ENCODE results near the gene JARID2.

Gene JARID2

DNA sequence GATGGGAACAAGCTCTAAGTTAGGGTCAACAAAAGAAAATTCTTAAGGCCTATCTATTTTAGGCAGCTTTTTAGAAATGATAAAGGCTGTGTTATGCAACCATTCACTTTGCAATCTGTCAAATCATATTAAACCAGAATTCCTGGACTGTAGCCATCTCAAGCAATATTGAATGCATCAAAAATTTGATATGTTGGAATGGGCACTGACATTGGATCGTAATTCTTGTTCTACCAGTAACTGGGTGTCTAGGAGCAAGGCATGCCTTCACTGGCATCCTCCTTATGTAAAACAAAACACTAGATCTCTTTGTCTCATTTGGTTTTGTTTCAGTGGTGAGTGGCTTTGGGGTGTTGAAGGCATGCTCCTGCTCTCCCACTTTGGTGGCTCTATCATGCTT lies 145.6 kb downstream of the JARID2 start:
- DNase-seq (ENCODE audit: low read depth in 3 of 3, low spot score in 1 of 3): no peak

DNA sequence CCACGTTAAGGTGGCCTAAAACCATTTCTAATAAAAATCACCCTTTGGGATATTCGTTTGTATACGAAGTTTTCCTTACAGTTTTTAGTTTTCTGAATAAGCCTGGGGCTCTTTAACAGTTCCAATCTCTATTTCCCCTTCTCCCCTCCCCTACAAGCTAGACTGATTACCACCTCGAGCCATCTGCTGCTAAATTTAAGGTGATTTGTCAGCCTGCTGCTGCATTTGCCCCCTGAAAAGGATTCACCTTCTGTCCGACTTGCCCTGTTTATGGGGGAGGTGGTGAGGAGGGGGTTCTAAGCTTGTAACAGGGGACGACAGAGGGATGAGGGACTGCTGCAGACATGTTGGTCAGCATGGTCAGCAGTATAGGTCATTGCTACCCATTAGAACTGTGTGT lies 146.3 kb downstream of the JARID2 start:
- DNase-seq (ENCODE audit: low read depth in 3 of 3, low spot score in 1 of 3): no peak

DNA sequence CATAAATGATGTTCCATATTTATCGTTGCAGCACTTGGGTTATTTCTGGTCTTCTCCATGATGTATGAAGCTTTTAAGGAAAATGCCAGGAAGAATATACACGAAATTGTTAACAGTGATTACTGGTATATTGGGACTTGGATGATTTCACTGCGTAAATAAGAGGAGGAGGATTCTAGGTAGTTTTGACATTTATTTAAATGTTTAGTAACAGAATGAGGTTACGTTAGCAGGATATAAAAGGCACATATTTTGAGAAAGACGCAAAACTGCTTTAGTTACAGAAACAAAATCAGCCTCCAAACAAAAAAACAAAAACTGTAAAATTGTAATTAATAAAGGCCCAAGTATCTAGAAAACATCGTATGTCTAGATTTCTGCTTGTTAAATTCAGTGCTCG lies 147.7 kb downstream of the JARID2 start:
- DNase-seq (ENCODE audit: low read depth in 3 of 3, low spot score in 1 of 3): no peak

DNA sequence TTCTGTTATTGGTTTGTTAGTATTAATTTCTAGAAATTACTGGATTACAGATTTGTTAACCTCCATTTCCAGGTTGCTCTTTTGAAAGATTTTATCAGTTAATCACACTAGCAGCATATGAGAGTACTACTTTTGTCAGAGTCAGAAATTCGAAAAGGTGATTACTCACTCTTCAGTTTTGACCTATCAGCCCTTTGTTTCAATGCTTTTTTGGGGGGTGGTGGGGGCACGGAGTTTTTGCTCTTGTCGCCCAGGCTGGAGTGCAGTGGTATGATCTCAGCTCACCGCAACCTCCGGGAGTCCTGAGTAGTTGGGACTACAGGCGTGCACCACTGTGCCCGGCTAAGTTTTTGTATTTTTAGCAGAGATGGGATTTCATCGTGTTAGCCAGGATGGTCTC lies 149.2 kb downstream of the JARID2 start:
- no peak for DNase-seq (ENCODE audit: low read depth in 3 of 3, low spot score in 1 of 3)

DNA sequence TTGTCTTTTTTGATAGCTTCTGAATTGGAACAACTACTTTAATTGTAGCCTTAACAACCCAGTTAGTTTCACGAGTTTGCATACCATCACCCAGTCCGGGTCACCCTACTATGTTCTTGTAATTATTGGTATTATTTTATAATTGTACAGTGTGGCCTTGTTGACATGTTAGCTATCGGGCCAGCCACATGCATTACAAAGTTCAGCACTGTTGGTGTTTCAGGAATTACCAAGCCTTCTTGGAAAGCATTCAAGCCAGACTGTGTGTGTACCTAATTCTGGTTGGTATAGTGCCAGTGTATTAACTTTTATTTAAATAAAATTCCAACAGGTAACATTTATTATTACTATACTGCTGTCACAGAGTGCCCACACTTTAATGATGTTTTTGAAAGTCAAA lies 150.9 kb downstream of the JARID2 start:
- DNase-seq (ENCODE audit: low read depth in 3 of 3, low spot score in 1 of 3): no peak

DNA sequence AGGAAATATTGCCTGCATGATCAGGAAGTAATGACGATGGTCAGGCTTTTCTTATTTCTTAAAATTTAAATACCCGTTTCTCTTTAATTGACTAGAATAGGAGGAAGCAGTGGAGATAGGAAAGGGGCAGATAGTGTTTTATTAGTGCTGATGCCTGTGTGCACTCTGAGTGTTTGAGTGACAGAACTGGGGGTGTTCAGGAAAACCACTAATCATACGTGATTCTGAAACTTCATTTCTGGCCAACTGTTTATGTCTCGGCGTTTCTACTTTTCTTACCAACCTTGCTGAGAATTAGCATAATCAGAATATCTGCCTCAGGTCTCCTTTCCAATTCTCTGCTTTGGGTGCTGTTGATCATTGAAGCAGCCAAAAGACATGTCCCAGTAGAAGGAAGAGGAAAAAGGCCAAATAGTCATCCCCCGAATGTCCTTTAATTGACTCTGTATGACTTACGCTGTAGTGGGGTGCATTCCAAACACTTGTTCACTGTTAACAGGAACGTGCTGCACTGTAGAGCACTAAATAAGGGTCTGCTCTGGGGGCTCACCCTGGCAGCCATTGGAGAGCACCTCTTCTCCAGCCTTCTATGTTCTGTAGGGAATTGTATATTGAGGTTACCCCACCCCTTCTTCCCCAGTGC lies 152.9 kb downstream of the JARID2 start:
- no peak for DNase-seq (ENCODE audit: low read depth in 3 of 3, low spot score in 1 of 3)

DNA sequence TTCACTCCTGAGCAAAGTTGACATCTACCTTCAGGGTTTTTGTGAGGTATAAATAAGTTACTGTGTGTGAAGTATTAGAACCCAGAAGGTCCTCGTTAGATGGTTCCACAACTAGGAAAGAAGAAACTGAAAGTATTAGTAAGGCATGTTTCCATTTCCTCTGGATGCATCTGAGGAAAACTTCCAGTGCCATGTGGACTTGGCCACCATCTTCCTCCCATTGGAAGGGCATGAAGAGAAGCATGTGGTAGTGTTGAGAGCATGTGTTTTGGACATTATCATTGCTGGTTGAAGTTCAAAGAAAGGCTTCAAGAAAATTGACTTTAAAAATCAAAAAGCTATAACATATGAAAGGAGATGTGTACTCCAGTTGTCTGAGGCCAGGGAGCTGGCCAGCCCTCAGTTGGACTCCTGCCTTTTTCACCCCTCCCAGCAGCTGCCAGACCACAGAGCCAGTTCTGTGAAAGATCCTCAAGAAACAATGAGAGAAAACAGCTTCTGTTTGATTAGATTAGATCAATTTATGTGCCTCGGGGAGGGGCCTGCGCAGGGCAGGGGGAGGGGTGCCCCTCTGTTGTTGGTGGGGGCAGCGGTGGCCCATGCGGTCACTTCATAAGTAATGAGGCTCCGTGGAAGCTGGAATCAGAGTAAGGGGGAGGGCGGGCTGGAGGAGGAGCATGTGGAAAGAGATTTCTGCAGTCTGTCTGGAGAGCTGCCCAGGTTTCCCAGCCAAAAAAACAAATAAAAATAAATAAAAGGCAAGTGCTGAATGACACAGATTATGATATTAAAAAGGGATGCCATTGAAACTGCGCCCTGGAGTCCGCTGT lies 154.0 kb downstream of the JARID2 start:
- DNase-seq (ENCODE audit: low read depth in 3 of 3, low spot score in 1 of 3): no peak

DNA sequence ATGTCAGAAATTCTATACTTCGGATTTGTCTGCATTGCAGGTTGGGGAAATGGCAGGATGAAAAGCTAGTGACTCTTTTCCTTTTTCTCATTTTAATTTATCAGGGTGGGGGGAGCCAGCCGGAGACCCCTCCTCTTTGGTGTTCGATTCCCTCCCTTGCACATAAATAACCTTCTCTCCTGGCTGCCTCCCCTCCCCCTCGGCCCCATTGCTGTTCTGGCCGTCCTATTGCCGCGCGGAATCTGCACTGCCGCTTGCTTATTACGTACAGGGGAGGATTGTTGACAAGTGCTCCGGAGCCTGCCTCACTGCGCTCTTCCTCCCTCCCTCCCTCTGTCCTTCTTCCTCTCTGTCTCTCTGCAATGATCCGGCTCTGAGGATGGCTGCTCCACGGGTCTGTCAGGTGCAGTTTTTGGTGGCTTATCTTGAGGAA lies 154.7 kb downstream of the JARID2 start:
- DNase-seq (ENCODE audit: low read depth in 3 of 3, low spot score in 1 of 3): no peak

DNA sequence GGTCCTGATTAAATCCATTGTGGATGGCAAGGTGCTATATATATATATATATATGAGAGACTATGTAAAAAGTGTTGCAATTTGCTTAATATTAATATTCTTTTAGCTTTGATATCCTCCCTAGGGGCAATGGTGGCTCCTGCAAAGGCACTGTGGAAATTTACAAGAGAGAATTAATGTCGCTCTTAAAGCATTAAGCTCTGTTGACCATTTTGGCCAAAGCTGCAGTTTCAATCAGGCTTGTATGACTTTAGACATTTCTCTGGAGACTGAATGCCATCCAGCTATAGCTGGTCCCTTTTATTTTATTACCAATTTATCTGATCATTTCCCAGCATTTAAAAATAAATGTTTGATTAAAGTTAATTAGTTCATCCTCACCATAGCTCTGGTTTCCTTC lies 155.3 kb downstream of the JARID2 start:
- no peak for DNase-seq (ENCODE audit: low read depth in 3 of 3, low spot score in 1 of 3)

DNA sequence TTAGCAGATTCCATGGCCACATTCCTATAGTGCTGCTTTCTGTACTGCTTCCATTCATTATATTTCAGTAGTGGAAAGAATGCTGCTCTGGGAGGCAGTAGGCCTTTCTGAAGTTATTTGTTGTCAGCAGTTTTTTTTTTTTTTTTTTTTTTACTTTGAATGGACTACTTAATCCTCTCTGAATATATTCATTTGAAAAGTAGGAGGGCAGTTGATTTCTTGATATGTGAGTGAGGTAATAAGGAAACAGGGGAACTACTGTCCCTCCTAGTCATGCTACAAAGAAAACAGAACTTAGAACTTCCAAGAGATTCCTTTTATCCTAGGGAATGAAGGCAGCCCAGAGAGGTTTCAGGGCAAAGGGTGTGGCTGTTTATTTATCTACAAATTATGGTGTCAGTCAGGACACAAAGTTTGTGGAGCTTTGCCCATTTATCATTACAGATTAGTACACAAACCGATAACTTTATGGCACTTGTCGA lies 155.9 kb downstream of the JARID2 start:
- DNase-seq (ENCODE audit: low read depth in 3 of 3, low spot score in 1 of 3): no peak

DNA sequence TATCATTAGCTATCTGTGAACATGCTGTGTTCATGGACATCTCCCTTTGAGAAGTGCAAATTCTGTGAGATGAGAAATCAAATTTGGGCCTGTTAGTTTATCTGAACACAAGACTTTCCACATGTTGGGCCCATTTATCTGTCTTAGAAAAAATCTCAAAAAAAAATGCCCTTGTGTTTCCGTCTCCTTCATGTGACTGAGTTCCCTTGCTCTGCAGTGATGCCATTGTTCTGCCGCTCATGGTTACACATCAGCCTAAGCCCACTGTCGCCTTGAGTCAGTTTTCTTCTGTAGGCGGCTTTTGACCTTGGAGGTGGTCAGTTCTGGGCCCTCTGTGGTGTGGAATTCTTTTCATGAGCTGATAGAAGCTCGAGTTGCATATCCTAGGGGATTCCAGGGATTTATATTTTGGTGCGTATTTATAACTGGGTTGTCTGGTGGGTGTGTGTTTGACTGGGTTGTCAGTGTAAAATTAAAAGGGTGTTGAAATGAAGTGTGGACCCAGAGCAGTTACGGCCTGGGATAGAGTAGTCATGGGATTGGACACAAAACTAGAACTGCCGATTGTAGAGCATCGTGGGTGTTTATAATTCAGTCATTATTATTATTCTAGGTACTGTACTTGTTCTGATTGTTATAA lies 156.7 kb downstream of the JARID2 start:
- DNase-seq (ENCODE audit: low read depth in 3 of 3, low spot score in 1 of 3): no peak

DNA sequence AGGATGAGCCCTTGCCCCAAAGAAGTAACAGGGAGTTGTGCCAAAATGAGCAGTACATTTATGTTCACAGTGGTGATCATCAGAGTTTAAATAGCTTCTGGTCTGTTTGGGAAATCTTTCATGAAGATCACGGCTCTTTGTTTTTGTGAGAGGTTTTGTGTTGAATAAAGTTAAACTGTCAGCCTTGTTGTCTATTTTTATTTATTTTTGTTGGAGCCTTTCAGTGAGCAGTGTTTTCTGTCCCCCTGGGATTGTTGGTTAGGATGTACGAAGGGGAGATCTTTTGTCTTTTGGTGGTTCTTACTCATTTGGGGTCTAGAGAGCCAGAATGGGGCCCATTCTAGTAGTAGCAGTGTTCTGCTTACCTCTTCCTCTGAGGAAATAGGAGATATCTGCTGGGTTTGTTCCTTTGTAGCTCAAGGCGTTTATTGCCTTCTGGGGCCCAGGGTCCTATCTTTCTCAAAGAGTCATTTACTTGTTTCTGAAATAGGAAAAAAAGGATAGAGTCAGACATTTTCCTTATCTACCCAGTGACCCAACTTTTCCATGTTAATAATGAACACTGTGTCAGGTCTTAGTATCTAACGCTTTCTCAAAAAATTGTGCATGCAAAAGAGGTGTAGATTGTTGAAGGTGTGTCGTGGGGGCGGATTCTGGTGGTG lies 157.4 kb downstream of the JARID2 start:
- no peak for DNase-seq (ENCODE audit: low read depth in 3 of 3, low spot score in 1 of 3)

DNA sequence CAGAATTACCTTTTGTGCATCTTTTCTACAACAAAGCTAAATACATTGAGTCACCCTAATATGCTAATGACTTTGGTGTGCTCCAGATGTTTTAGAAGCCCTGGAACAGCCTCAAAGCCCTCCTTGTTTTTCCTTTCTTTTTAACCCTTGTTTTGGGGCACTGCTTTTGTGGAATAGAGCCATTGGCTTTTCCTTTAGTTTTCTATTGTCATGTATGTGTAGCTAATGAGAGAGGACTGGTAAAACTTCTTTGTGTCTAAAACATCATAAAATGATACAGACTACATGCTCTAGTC lies 158.8 kb downstream of the JARID2 start:
- DNase-seq (ENCODE audit: low read depth in 3 of 3, low spot score in 1 of 3): no peak

DNA sequence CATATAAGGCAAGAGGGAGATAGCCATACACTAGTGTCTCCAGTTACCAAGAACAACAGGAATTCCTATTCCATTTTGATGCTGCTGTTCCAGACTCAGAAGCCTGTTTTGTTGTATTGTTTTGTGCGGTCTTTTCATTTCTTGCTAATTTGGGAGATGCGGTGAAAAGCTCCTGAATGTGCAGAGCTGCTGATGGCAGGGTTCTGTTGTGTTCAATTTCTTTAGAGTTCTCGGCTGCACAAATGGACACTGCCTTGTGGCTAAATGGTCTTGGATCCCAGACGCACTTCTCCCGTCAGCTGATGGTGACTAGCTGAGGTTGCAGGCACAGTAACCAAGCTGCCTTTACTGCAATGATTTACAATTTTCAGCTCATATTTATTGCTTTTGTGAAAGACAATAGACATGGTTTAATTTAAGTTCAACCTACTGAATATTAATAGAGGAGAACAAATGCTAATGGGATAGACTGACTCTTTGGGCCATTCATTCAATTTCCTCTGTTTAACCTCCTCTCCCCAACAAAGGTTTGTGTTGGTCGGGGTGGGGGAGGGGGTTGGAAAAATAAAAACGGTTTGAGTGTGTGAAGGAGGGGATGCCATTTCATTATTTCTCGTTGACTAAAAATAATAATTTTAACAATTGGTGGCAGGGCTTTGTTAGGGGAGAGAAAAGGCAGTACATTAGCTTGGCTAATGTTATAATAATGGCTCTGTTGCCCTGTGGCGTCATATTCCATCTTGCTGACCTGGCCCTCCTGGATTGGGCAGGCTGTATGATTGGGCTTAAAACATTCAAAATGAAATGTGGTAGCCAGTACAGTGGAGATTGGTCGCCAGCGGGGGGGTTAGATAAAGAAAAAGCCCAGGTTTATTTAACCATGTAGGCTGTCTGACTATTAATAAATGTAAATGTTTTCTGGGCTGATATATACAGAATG lies 159.5 kb downstream of the JARID2 start:
- no peak for DNase-seq (ENCODE audit: low read depth in 3 of 3, low spot score in 1 of 3)

DNA sequence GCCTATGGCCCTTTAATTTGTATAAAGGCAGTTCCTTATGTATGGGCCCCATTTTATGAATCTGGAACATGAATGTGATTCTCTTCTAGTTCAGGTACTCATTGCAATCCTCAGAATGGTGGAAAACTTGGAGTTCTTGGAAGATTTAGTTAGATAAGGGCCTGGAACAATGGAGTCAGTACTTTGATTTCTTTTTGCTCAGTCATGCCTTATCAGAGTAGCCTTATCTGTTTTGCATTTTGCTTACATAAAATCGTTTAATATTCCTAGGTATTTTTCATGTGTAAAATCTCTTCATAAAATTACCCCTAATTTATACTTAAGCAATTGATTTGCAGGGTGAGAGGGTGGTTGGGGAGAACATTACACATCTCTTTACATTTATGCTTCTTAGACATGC lies 160.6 kb downstream of the JARID2 start:
- no peak for DNase-seq (ENCODE audit: low read depth in 3 of 3, low spot score in 1 of 3)

DNA sequence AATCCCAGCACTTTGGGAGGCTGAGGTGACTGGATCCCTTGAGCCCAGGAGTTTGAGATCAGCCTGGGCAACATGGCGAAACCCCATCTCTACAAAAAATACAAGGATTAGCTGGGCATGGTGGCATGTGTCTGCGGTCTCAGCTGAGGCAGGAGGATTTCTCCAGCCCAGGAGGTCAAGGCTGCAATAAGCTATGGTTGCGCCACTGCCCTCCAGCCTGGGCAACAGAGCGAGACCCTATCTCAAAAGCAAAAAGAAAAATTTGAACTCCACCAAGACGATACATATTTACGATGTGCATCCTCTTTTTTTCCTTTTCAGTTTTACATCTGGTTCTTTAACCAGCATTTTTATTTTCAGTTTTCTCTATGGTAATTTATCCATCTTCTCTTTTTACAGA lies 162.1 kb downstream of the JARID2 start:
- no peak for DNase-seq (ENCODE audit: low read depth in 3 of 3, low spot score in 1 of 3)

DNA sequence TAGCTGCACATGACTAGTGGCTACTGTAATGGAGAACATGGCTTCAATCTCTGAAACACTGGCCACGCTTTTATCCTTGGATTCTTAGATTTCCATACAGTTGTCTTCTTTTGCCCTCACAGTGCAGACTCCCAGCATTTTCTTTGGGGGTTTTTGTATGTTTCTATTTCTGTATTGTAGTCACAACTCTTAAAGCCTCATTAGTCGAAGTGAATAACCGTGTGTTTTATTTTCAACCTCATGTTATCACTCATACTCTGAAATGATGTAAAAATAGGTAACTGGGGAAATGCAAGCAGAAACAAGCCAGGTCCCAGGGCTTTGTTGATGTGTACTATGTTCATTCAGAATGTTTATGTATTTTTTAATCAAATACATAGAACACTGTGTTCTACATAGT lies 162.9 kb downstream of the JARID2 start:
- no peak for DNase-seq (ENCODE audit: low read depth in 3 of 3, low spot score in 1 of 3)

DNA sequence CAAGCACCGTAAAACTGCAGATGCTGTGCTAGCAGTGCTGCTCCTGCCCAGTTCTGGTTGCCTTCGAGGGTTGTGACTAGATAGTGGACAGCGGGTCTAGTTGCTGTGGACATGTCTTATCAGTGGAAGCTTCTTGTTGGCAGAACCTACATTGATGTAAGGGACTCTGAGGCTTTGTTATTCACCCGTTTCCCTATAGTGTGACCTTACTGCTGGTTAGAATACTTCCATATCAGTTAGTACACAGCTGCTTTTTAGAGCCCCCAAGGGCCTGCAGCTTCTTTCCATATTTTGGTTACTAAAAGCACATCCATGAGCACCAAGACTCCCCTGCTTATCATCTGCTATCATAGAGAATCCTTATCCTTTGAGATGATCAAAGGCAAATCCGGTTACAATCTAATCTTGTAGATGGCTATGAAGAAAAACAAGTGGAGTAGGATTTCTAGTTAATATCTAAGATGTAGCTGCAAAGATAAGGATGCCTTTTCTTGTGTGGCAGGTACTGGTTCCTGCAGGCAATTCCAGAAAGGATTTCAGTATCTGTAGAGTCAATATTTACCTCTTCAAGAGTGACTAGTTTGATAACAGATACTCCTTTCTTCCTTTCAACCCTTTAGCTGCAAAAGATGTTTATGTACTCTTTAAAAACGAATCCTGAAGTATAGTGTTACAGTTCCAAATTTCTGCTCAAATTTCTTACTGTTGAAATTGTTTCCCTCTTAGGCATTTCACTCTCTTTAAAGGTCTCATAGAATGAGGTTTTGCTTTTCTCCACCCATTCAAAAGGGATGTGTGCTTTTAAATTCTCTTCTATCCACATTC lies 163.6 kb downstream of the JARID2 start:
- DNase-seq (ENCODE audit: low read depth in 3 of 3, low spot score in 1 of 3): no peak

DNA sequence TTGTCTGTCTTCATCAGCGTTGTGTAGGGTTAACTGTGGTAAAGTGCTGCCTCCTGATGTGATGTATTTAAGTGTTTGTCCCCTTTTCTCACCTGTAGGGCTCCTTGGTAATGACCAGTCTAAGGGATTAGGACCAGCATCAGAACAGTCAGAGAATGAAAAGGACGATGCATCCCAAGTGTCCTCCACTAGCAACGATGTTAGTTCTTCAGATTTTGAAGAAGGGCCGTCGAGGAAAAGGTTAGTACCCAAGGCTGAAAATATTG lies 164.2 kb downstream of the JARID2 start:
- DNase-seq (ENCODE audit: low read depth in 3 of 3, low spot score in 1 of 3): no peak

DNA sequence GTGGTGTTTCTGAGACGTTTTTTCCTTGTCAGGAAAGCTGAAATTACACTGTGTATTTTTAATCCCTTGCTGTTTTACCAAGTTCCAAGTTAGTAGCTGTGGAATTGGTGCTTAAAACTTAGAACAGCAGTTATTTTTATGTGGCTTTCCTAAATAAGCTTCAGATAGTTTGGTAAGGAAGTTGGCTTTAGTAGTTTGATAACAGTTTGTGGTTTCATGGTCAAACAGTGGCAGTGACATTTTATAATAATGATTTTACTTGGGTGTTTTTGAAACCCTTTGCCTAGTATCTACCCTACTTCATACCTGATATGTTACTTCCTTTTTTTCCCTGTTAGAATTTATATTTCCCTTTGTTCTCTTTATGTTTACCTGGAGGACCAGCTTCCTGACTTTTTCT lies 164.9 kb downstream of the JARID2 start:
- DNase-seq (ENCODE audit: low read depth in 3 of 3, low spot score in 1 of 3): no peak

All from stimulated activated CD4-positive, alpha-beta T cell treated with anti-CD3 and anti-CD28 coated beads, TNF-alpha, amount 100 ng/mL, for 1 hour (primary cell).